ENCODE measurements around the gene PCP4. TPM values are rescaled to one million over a fixed set of nuclear protein-coding genes. Genes with fewer than 3 reads are reported as not detected.

Gene PCP4
- total RNA-seq, 1 experiment from 2014 or later = 1.6 TPM

DNA sequence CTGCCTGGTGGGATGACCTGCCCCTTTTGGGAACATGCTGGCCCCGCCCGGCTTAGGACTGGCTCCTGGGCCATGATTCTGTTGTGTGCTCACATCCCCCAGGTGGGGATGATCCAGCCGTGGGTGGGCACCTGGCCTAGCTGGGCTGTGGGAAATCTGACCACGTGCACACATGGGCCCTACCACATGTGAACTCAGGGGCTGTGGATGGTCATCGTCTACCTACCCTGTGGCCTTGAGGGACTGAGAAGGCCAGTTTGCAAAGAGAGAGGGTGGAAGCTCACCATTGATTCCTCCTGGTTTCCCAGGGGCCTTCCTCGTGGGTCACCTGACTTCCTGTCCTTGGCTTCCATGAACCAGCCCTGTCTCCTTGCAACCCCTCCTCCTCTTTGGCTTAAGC is 19.4 kb upstream of the PCP4 start (continued):
- TF ChIP-seq ZNF425 (CRISPR knock-in tag; conservative IDR thresholded peaks at IDR 0.05) (no peak), ZNF416 (CRISPR knock-in tag; IDR thresholded peaks at IDR 0.05) (no peak), JUN (CRISPR knock-in tag; IDR thresholded peaks at IDR 0.05) (no peak), MXD4 (CRISPR knock-in tag; IDR thresholded peaks at IDR 0.05; ENCODE audit: borderline replicate concordance) (no peak), GRHL2 (CRISPR knock-in tag; IDR thresholded peaks at IDR 0.05; ENCODE audit: insufficient replicate concordance, severe bottlenecking) (no peak), CBFB (CRISPR knock-in tag; IDR thresholded peaks at IDR 0.05; ENCODE audit: low read depth) (no peak), ARID4B (CRISPR knock-in tag; IDR thresholded peaks at IDR 0.05; ENCODE audit: borderline replicate concordance) (no peak), ATF6 (CRISPR knock-in tag; IDR thresholded peaks at IDR 0.05) (no peak)
- TF ChIP-seq, protein P1, sequence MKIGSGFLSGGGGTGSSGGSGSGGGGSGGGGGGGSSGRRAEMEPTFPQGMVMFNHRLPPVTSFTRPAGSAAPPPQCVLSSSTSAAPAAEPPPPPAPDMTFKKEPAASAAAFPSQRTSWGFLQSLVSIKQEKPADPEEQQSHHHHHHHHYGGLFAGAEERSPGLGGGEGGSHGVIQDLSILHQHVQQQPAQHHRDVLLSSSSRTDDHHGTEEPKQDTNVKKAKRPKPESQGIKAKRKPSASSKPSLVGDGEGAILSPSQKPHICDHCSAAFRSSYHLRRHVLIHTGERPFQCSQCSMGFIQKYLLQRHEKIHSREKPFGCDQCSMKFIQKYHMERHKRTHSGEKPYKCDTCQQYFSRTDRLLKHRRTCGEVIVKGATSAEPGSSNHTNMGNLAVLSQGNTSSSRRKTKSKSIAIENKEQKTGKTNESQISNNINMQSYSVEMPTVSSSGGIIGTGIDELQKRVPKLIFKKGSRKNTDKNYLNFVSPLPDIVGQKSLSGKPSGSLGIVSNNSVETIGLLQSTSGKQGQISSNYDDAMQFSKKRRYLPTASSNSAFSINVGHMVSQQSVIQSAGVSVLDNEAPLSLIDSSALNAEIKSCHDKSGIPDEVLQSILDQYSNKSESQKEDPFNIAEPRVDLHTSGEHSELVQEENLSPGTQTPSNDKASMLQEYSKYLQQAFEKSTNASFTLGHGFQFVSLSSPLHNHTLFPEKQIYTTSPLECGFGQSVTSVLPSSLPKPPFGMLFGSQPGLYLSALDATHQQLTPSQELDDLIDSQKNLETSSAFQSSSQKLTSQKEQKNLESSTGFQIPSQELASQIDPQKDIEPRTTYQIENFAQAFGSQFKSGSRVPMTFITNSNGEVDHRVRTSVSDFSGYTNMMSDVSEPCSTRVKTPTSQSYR (CRISPR knock-in tag; IDR thresholded peaks at IDR 0.05) = no peak

- Mint-ChIP-seq H3K27me3 (ENCODE audit: low read depth) (no peaks in the 10 kb centered on the region; the same call in 1 of the 2 replicates), H3K4me3 (no peak overlapping the region), H3K27ac (no peak overlapping the region), H3K36me3 (peaks cover 2% of the 10 kb centered on the region; the same call in 1 of the 2 replicates), H3K4me1 (peaks cover 28% of the 10 kb centered on the region), H3K9me3 (peaks cover 30% of the 10 kb centered on the region)
- POLR2A ChIA-PET = no interaction called here
- ATAC-seq (no peak), DNase-seq (ENCODE audit: low spot score) (no peak)
- CTCF ChIA-PET = no interaction called here
- TF ChIP-seq AFF4 (CRISPR knock-in tag; IDR thresholded peaks at IDR 0.05; ENCODE audit: borderline replicate concordance) = no peak
- TF ChIP-seq FOXK1 (CRISPR knock-in tag; IDR thresholded peaks at IDR 0.05) = no peak
- TF ChIP-seq NR1H2 (CRISPR knock-in tag; IDR thresholded peaks at IDR 0.05) = no peak
- TF ChIP-seq ATF2 (CRISPR knock-in tag; IDR thresholded peaks at IDR 0.05; ENCODE audit: borderline replicate concordance, low read depth) = no peak
- TF ChIP-seq SMAD3 (CRISPR knock-in tag; IDR thresholded peaks at IDR 0.05; ENCODE audit: borderline replicate concordance) = no peak
- no peak for TF ChIP-seq TEAD1 (CRISPR knock-in tag; IDR thresholded peaks at IDR 0.05)
- TF ChIP-seq SMAD4 (CRISPR knock-in tag; IDR thresholded peaks at IDR 0.05) = no peak
- no peak for TF ChIP-seq FOXP1 (CRISPR knock-in tag; IDR thresholded peaks at IDR 0.05; ENCODE audit: borderline replicate concordance)
Measured at GRCh38 chr21:39849014-39849655, 18.1 kb upstream of the PCP4 start.
